ENCODE data around the gene FHAD1. TPM values are rescaled to one million over a fixed set of nuclear protein-coding genes. Genes with fewer than 3 reads are reported as not detected.

FHAD1 gene
- total and polyA plus RNA-seq, 4 donors: under 0.01 to 0.13 (median 0.05) TPM; not detected in 1

GRCh38 chr1:15362737-15363128, 115.7 kb downstream of the FHAD1 start:
- Histone ChIP-seq H3K27ac (ENCODE audit: low read depth in 1 of 2, low read length in 2 of 2) (no peak overlapping the region), H3K9me3 (ENCODE audit: control insufficient read depth in 4 of 4, low read length in 3 of 4) (no peaks in the 10 kb centered on the region), H3K27me3 (ENCODE audit: control insufficient read depth in 4 of 4, insufficient read depth in 4 of 4, low read length in 3 of 4) (no peaks in the 10 kb centered on the region), H3K4me3 (ENCODE audit: low read depth in 1 of 3, low read length in 3 of 3) (no peak overlapping the region), H3K36me3 (ENCODE audit: control insufficient read depth in 4 of 4, insufficient read depth in 3 of 4, low read depth in 1 of 4, low read length in 3 of 4) (no peaks in the 10 kb centered on the region), H3K9ac (ENCODE audit: low read depth in 1 of 2, low read length in 2 of 2) (no peak overlapping the region), H3K4me1 (ENCODE audit: control insufficient read depth in 4 of 4, insufficient read depth in 4 of 4, low read length in 3 of 4) (peaks cover 4 to 15% (median 11%) of the 10 kb centered on the region in 4 donors)
- TF ChIP-seq ATF3 (IDR thresholded peaks at IDR 0.05): no peak
- no peak for TF ChIP-seq RXRA (IDR thresholded peaks at IDR 0.05)
- no peak for TF ChIP-seq TAF1 (conservative IDR thresholded peaks at IDR 0.05)
- TF ChIP-seq, protein P1, sequence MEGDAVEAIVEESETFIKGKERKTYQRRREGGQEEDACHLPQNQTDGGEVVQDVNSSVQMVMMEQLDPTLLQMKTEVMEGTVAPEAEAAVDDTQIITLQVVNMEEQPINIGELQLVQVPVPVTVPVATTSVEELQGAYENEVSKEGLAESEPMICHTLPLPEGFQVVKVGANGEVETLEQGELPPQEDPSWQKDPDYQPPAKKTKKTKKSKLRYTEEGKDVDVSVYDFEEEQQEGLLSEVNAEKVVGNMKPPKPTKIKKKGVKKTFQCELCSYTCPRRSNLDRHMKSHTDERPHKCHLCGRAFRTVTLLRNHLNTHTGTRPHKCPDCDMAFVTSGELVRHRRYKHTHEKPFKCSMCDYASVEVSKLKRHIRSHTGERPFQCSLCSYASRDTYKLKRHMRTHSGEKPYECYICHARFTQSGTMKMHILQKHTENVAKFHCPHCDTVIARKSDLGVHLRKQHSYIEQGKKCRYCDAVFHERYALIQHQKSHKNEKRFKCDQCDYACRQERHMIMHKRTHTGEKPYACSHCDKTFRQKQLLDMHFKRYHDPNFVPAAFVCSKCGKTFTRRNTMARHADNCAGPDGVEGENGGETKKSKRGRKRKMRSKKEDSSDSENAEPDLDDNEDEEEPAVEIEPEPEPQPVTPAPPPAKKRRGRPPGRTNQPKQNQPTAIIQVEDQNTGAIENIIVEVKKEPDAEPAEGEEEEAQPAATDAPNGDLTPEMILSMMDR (IDR thresholded peaks at IDR 0.05; ENCODE audit: low read depth, low read length, missing input control): no peak
- no peak for TF ChIP-seq FOXA1 (IDR thresholded peaks at IDR 0.05)
- no peak for TF ChIP-seq GABPA (IDR thresholded peaks at IDR 0.05 in 1 of 2, conservative IDR thresholded peaks at IDR 0.05 in 1 of 2)
- no peak for TF ChIP-seq HNF4A (conservative IDR thresholded peaks at IDR 0.05)
- no peak for TF ChIP-seq SP1 (IDR thresholded peaks at IDR 0.05)
- TF ChIP-seq HNF4G (IDR thresholded peaks at IDR 0.05): no peak
- no peak for TF ChIP-seq JUND (IDR thresholded peaks at IDR 0.05)
- TF ChIP-seq, protein P2, sequence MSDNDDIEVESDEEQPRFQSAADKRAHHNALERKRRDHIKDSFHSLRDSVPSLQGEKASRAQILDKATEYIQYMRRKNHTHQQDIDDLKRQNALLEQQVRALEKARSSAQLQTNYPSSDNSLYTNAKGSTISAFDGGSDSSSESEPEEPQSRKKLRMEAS (IDR thresholded peaks at IDR 0.05): no peak
- TF ChIP-seq YY1 (IDR thresholded peaks at IDR 0.05): no peak
- TF ChIP-seq, protein P3, sequence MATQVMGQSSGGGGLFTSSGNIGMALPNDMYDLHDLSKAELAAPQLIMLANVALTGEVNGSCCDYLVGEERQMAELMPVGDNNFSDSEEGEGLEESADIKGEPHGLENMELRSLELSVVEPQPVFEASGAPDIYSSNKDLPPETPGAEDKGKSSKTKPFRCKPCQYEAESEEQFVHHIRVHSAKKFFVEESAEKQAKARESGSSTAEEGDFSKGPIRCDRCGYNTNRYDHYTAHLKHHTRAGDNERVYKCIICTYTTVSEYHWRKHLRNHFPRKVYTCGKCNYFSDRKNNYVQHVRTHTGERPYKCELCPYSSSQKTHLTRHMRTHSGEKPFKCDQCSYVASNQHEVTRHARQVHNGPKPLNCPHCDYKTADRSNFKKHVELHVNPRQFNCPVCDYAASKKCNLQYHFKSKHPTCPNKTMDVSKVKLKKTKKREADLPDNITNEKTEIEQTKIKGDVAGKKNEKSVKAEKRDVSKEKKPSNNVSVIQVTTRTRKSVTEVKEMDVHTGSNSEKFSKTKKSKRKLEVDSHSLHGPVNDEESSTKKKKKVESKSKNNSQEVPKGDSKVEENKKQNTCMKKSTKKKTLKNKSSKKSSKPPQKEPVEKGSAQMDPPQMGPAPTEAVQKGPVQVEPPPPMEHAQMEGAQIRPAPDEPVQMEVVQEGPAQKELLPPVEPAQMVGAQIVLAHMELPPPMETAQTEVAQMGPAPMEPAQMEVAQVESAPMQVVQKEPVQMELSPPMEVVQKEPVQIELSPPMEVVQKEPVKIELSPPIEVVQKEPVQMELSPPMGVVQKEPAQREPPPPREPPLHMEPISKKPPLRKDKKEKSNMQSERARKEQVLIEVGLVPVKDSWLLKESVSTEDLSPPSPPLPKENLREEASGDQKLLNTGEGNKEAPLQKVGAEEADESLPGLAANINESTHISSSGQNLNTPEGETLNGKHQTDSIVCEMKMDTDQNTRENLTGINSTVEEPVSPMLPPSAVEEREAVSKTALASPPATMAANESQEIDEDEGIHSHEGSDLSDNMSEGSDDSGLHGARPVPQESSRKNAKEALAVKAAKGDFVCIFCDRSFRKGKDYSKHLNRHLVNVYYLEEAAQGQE (IDR thresholded peaks at IDR 0.05): no peak
- no peak for TF ChIP-seq FOXA2 (IDR thresholded peaks at IDR 0.05)
- no peak for TF ChIP-seq EGR1 (IDR thresholded peaks at IDR 0.05; ENCODE audit: low read depth in 2 of 2)
- TF ChIP-seq RAD21 (IDR thresholded peaks at IDR 0.05): no peak
- TF ChIP-seq ZBTB33 (IDR thresholded peaks at IDR 0.05): no peak
- DNase-seq (ENCODE audit: low spot score): no peak
- WGBS: 88% methylated on average over 4 of the region's 4 CpGs

Measured in liver (tissue), 9 donors.